Muscle layer of colon (tissue), 2 donors: Measurements from ENCODE around the gene FMO3.

ENCODE experiments used
- H3K27ac ChIP-seq: one replicate; pipeline ENCODE4 v1.7.0; 2013; ENCODE audit warnings: low read depth, mild to moderate bottlenecking, low read length, moderate library complexity
- H3K27me3 ChIP-seq, 2 donors: one replicate each; pipeline ENCODE4 v1.7.0; 2013; ENCODE audit warnings: low read length in 2 of 2, mild to moderate bottlenecking in 2 of 2; ENCODE audit not compliant: insufficient read depth in 2 of 2, control insufficient read depth in 1 of 2
- H3K36me3 ChIP-seq: one replicate; pipeline ENCODE4 v1.7.0; 2013; ENCODE audit warnings: mild to moderate bottlenecking, low read length; ENCODE audit not compliant: insufficient read depth
- H3K4me1 ChIP-seq: one replicate; pipeline ENCODE4 v1.7.0; 2013; ENCODE audit warnings: mild to moderate bottlenecking, low read length; ENCODE audit not compliant: insufficient read depth
- H3K4me3 ChIP-seq, 2 donors: one replicate each; pipeline ENCODE4 v1.7.0; 2013; ENCODE audit warnings: low read length in 2 of 2, low read depth in 1 of 2, mild to moderate bottlenecking in 1 of 2, moderate library complexity in 1 of 2
- H3K9ac ChIP-seq: one replicate; pipeline ENCODE4 v1.7.0; 2013; ENCODE audit warnings: low read length
- H3K9me3 ChIP-seq: one replicate; pipeline ENCODE4 v1.7.0; 2013; ENCODE audit warnings: mild to moderate bottlenecking, low read length
- donor health status: abdominal sarcoma.
- donor health status: Adenocarcinoma of cecum.

FMO3 gene

GRCh38 chr1:171084870-171085269 is 5.8 kb upstream of the FMO3 start:
- Histone ChIP-seq H3K27ac (no peak overlapping the region), H3K9ac (no peak overlapping the region), H3K4me1 (peaks cover 6% of the 10 kb centered on the region)

GRCh38 chr1:171087896-171088295 is 2.8 kb upstream of the FMO3 start:
- Histone ChIP-seq H3K27ac (no peak overlapping the region), H3K9ac (no peak overlapping the region)

More at GRCh38 chr1:171084870-171085269, 5.8 kb upstream of the FMO3 start:
- Histone ChIP-seq H3K27me3 (no peaks in the 10 kb centered on the region), H3K36me3 (no peaks in the 10 kb centered on the region), H3K9me3 (no peaks in the 10 kb centered on the region), H3K4me3 (no peak overlapping the region)

GRCh38 chr1:171103862-171104261 is 13.2 kb downstream of the FMO3 start:
- Histone ChIP-seq H3K4me1 (no peaks in the 10 kb centered on the region), H3K9me3 (no peaks in the 10 kb centered on the region), H3K4me3 (no peak overlapping the region), H3K9ac (no peak overlapping the region), H3K27ac (no peak overlapping the region), H3K27me3 (no peaks in the 10 kb centered on the region), H3K36me3 (no peaks in the 10 kb centered on the region)

More at GRCh38 chr1:171087896-171088295, 2.8 kb upstream of the FMO3 start:
- no peaks in the 10 kb centered on the region for H3K9me3 ChIP-seq
- H3K4me3 ChIP-seq, result no peak overlapping the region
- no peaks in the 10 kb centered on the region for H3K36me3 ChIP-seq
- H3K4me1 ChIP-seq, result no peaks in the 10 kb centered on the region
- H3K27me3 ChIP-seq, result no peaks in the 10 kb centered on the region

GRCh38 chr1:171107262-171107940 is 16.7 kb downstream of the FMO3 start:
- Histone ChIP-seq H3K27ac (no peak overlapping the region), H3K9ac (no peak overlapping the region), H3K36me3 (no peaks in the 10 kb centered on the region), H3K4me3 (no peak overlapping the region), H3K27me3 (no peaks in the 10 kb centered on the region), H3K4me1 (no peaks in the 10 kb centered on the region), H3K9me3 (no peaks in the 10 kb centered on the region)

GRCh38 chr1:171107969-171108368 is 17.3 kb downstream of the FMO3 start:
- Histone ChIP-seq H3K27ac (no peak overlapping the region), H3K4me3 (no peak overlapping the region), H3K9ac (no peak overlapping the region), H3K27me3 (no peaks in the 10 kb centered on the region), H3K9me3 (no peaks in the 10 kb centered on the region), H3K36me3 (no peaks in the 10 kb centered on the region), H3K4me1 (no peaks in the 10 kb centered on the region)

GRCh38 chr1:171109966-171110365 is 19.3 kb downstream of the FMO3 start:
- Histone ChIP-seq H3K4me1 (no peaks in the 10 kb centered on the region), H3K27ac (no peak overlapping the region), H3K27me3 (no peaks in the 10 kb centered on the region), H3K4me3 (no peak overlapping the region), H3K9me3 (no peaks in the 10 kb centered on the region), H3K36me3 (no peaks in the 10 kb centered on the region), H3K9ac (no peak overlapping the region)

- Histone ChIP-seq H3K9ac (no peak overlapping the region), H3K27ac (no peak overlapping the region), H3K9me3 (no peaks in the 10 kb centered on the region), H3K4me1 (no peaks in the 10 kb centered on the region), H3K36me3 (no peaks in the 10 kb centered on the region), H3K27me3 (no peaks in the 10 kb centered on the region), H3K4me3 (no peak overlapping the region)
These were observed 20.1 kb downstream of the FMO3 start for GRCh38 chr1:171110621-171111326.

- H3K4me3 ChIP-seq, result no peak overlapping the region
- no peaks in the 10 kb centered on the region for H3K9me3 ChIP-seq
- no peaks in the 10 kb centered on the region for H3K27me3 ChIP-seq
- no peak overlapping the region for H3K9ac ChIP-seq
- H3K4me1 ChIP-seq, result no peaks in the 10 kb centered on the region
- H3K36me3 ChIP-seq, result no peaks in the 10 kb centered on the region
- H3K27ac ChIP-seq, result no peak overlapping the region
These were observed 21.4 kb downstream of the FMO3 start for GRCh38 chr1:171112119-171112518.

- Histone ChIP-seq H3K9ac (no peak overlapping the region), H3K27ac (no peak overlapping the region), H3K27me3 (no peaks in the 10 kb centered on the region), H3K4me1 (no peaks in the 10 kb centered on the region), H3K4me3 (no peak overlapping the region), H3K9me3 (no peaks in the 10 kb centered on the region), H3K36me3 (no peaks in the 10 kb centered on the region)
These were observed 22.7 kb downstream of the FMO3 start for GRCh38 chr1:171113382-171113781.

GRCh38 chr1:171115280-171115897 is 24.7 kb downstream of the FMO3 start:
- no peak overlapping the region for H3K9ac ChIP-seq
- no peak overlapping the region for H3K27ac ChIP-seq

GRCh38 chr1:171116676-171117075 is 26.0 kb downstream of the FMO3 start:
- no peaks in the 10 kb centered on the region for H3K36me3 ChIP-seq
- no peak overlapping the region for H3K9ac ChIP-seq
- no peaks in the 10 kb centered on the region for H3K9me3 ChIP-seq
- H3K27me3 ChIP-seq, result no peaks in the 10 kb centered on the region
- H3K4me3 ChIP-seq, result no peak overlapping the region
- H3K27ac ChIP-seq, result no peak overlapping the region
- H3K4me1 ChIP-seq, result no peaks in the 10 kb centered on the region

More at GRCh38 chr1:171115280-171115897, 24.7 kb downstream of the FMO3 start:
- Histone ChIP-seq H3K27me3 (no peaks in the 10 kb centered on the region), H3K9me3 (no peaks in the 10 kb centered on the region), H3K4me3 (no peak overlapping the region), H3K36me3 (no peaks in the 10 kb centered on the region), H3K4me1 (no peaks in the 10 kb centered on the region)
